NCI-H82 (cell line): ENCODE results near the gene CDT1.

ENCODE experiments used
- DNase-seq: peaks from one replicate; lab custom pipeline; 2025; lab: John Stamatoyannopoulos, UW

CDT1 gene

GRCh38 chr16:88803264-88803987, at the start of gene CDT1:
Gene CDT1, plus strand, starts transcription at chr16:88803789. Its CDS starts 43 bp downstream, at chr16:88803832.
- DNase-seq: peak; percentile 87

- no peak for DNase-seq
These were observed 49.3 kb upstream of the CDT1 start for GRCh38 chr16:88754109-88754911.

- peak; percentile 52 for DNase-seq
These were observed 48.5 kb upstream of the CDT1 start for GRCh38 chr16:88754912-88755744.

- DNase-seq: no peak
These were observed 47.7 kb upstream of the CDT1 start for GRCh38 chr16:88755745-88756443.

- no peak for DNase-seq
These were observed 45.2 kb upstream of the CDT1 start for GRCh38 chr16:88758227-88758943.

- no peak for DNase-seq
These were observed 44.7 kb upstream of the CDT1 start for GRCh38 chr16:88758944-88759244.

GRCh38 chr16:88759245-88759975, 44.2 kb upstream of the CDT1 start:
- DNase-seq: peak; percentile 48

- no peak for DNase-seq
These were observed 43.6 kb upstream of the CDT1 start for GRCh38 chr16:88759976-88760350.

GRCh38 chr16:88760424-88761142, 43.0 kb upstream of the CDT1 start:
- no peak for DNase-seq

- no peak for DNase-seq
These were observed 42.5 kb upstream of the CDT1 start for GRCh38 chr16:88761143-88761534.

GRCh38 chr16:88761830-88762229, 41.8 kb upstream of the CDT1 start:
- no peak for DNase-seq

GRCh38 chr16:88762258-88762870, 41.2 kb upstream of the CDT1 start:
- no peak for DNase-seq

- DNase-seq: no peak
These were observed 40.6 kb upstream of the CDT1 start for GRCh38 chr16:88762941-88763340.

GRCh38 chr16:88763502-88764053, 40.0 kb upstream of the CDT1 start:
- no peak for DNase-seq

- no peak for DNase-seq
These were observed 39.5 kb upstream of the CDT1 start for GRCh38 chr16:88764080-88764479.

GRCh38 chr16:88764913-88765349, 38.7 kb upstream of the CDT1 start:
- DNase-seq: no peak

- DNase-seq: no peak
These were observed 36.6 kb upstream of the CDT1 start for GRCh38 chr16:88766975-88767374.

- DNase-seq: peak; percentile 40
These were observed 36.0 kb upstream of the CDT1 start for GRCh38 chr16:88767546-88768070.
